CD4-positive, alpha-beta T cell treated with Interleukin-17A for 1 hour (primary cell): ENCODE measurements around the gene ITGA1.

Source experiments
- DNase-seq: peaks from one replicate; pipeline ENCODE4 v3.0.0-alpha.2; 2020

Gene ITGA1

GRCh38 chr5:52773342-52773741, 14.4 kb upstream of the ITGA1 start:
- DNase-seq: no peak

DNA sequence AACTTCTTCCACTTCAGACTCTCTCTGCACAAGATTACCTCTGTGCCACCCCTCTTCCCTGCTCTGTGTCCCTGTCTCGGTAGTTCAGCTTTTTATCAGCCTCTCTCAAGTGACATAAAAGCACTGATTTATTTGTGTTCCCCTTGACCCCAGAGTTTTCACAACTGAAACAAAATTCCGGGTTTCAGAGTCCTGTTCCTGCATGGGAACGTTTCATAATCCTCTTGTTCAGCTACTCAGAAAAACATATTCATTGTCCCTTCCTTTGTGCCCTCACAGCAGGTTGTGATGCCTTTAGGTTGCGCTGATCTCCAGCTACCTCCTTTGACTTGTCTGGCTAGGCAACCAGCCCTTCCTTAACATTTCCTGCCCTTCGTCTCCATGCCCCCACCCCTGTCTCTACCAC, 13.7 kb upstream of the ITGA1 start:
- peak; percentile 21 for DNase-seq

- peak; percentile 59 for DNase-seq
Observed at GRCh38 chr5:52776116-52776515, 11.6 kb upstream of the ITGA1 start.

- no peak for DNase-seq
Observed at GRCh38 chr5:52777186-52777585, 10.5 kb upstream of the ITGA1 start.

DNA sequence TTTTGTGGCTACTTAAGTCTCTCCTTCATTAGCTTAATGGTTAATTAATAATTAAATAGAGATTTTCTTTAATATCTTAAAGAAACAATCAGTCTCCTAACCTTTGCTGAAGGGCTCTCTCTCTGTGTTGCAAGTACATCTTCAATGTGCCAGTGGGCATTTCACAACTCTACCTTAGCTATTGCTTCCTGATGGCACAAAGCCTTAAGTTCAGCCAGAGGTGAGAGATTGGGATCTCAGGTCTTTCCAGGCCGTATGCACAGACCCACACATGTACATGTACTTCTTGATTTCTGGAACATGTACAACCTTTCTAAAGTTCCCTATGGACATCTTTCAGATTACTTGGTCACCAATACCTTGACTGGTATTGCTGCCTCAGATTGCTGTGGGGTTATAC, 8.9 kb upstream of the ITGA1 start:
- DNase-seq: no peak

DNA sequence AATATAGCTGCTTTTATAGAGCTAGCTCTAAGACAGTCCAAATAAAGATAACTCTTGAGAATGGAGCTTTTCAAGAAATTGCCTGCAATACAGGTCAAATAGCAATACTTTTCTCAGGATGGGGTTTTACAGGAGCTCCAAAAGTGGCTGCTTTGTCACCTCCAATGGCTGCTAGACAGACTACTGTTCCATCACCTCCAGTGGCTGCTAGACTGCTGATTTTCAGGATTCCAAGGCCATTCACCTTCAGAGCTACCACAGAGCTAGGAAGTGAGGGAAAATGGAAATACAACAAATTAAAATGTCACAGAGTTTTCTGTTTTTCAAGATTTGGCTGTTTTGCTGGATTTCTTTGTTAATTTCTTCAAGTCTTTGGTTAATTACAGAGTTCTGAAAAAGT, 8.5 kb upstream of the ITGA1 start:
- DNase-seq: no peak

- DNase-seq: no peak
Observed at GRCh38 chr5:52783226-52783959, 4.3 kb upstream of the ITGA1 start.

DNA sequence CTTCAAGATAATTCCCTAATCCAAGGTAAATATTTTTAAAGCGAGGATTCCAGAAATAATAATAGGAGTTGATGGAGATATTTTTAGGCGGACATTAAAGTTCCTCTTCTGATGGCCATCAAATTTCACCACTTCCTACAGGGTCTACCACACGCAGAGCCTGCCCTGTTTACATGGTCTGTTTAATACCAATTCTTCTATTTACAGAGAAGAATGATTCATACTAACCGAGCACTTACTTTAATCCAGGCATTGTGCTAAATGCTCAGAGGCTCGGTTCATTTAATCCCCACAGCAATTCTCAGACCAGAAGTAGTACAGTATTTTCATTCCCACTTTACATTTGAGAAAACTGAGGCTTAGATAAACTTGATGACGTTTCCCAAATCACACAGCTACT, 3.0 kb upstream of the ITGA1 start:
- DNase-seq: no peak

GRCh38 chr5:52786391-52786790, 1.3 kb upstream of the ITGA1 start:
- DNase-seq: no peak

DNA sequence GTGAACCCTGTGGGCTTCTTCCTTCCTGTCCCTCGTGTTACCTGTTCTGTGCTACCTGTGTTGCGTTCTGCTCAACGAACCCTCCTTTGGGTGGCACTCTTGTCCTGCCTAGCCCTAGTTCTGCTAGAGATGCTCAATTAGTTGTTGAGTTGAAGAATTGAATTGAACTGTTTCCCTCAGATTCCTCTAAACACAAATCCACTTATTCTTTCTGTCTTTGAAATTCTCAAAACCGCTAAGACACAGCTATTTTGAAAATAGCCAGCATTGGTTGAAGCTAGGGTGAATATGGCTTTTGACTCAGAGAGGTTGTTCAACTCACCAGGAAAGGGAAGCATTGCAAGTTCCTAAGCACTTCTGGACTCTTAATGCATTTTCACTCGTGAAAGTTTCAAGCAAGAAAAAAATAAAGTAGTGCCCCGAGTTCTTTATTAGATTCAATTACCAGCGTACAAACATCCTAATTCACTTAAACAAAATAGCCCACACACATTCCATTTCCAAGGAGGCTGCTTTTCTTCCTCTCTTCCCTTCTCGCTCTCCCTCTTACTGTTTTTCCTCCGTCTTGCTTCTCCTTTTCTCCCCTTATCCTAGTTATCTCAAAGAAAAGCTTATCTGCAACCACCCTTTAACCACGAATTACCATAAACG, 642 bp upstream of the ITGA1 start:
- DNase-seq: peak; percentile 62

DNA sequence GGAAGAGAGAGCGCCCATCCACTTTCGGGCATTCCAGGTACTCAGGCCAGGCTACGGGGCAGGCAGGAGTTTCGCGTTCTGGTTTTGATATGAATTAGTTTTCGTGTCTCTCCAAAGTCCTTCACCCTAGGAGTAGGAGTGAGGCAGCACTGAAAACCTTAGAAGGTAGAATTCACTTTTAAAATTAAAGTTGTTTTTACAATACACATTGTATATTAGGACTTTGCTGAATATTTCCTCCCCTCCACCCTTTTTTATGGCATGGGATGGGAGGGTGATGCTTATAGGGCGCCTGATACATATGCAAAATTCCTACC, 747 bp downstream of the ITGA1 start:
- no peak for DNase-seq

DNA sequence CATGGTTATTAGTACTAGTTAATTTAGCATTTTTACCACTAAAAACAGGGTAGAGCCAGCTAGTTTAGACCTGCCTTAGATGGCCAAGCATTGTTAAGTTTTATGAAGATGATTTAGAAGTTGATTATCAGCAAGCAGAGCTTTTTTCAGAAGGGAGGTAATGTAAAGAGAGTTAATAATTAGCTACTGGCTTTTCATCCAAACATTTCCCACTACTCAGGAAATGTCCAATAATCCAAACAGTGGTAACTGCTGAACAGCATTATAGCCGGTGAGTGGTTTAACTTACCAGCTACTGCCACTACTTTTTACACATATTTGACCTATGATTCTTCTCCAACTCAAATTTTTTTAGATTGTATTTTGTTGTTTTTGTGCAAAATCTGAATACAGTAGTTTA, 1.7 kb downstream of the ITGA1 start:
- no peak for DNase-seq

GRCh38 chr5:52789851-52790250, 2.1 kb downstream of the ITGA1 start:
- no peak for DNase-seq

- DNase-seq: no peak
Observed at GRCh38 chr5:52791366-52791765, 3.6 kb downstream of the ITGA1 start.

DNA sequence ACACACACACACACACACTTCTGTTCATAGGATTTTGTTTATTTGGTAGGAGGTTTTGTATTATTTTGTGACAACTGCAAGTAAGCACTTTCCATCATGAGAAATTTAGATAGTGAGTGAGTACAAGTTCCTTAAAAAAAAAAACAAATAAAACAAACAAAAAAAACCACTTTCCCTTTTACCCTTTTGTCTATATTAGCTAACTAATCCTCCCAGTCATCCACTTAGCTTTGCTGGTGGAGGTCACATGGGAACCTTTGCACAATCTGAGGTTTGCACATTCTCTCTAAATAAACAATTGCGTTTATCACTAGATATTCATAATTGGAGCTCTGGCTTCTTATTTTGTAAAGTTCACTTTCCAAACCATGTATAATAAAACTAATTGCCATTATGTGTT, 6.8 kb downstream of the ITGA1 start:
- DNase-seq: no peak

DNA sequence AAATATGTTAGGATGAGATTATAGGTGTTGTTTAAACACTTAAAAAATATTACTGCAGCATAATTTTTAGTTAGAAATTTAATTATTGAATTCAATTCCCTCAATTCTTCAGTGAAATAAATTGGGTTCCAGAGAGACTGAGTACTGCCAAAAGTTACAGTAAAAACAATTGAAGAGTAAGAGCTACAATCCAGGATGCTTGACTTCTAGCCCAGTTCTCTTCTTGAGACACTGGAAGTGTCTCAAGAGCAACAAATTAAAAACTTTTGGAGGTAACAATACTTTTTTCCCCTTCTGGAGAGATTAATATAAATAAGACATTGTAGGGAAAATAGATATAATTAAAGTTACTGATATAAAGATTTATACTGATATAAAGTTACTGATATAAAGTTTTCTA, 8.3 kb downstream of the ITGA1 start:
- no peak for DNase-seq

GRCh38 chr5:52796516-52797103, 8.9 kb downstream of the ITGA1 start:
- DNase-seq: no peak

DNA sequence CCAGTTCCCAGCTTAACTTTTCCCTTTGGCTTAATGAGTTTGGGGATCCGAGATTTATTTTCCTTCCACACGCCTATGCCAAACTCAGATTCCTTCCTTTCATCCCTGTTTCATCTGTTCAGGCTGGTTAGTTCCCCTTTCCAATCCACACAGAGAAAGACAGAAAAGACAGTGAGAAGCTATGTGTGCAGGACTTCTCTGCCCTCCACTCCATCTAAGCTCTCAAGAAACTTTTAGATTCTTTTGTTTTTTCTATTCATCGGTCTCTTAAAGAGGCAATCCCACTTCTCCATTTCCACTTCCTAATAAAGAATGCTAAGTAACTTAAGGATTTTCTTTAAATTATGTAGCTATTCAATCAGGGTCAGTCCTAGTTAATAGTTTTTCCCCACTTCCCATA, 11.2 kb downstream of the ITGA1 start:
- no peak for DNase-seq

GRCh38 chr5:52799358-52799982, 11.8 kb downstream of the ITGA1 start:
- DNase-seq: no peak

DNA sequence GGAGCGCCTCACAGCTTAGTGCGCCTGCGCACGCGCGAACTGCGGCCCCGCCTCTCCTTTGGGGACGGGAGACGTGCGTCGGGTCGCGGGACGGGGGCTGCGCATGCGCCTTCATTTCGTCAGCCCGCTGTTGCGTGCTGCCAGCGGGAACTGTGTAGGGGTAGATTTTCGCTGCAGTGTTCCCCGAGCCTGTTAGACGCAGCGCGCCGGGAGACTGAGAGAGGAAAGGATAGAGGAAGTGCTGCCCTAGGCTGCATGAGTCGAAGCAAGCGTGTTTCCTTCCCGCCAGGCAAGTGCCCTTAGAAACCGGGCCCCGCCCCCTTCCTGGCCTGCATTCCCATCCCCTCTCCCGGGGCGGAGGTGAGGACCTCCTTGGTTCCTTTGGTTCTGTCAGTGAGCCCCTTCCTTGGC, 12.3 kb downstream of the ITGA1 start:
- peak; percentile 94 for DNase-seq

DNA sequence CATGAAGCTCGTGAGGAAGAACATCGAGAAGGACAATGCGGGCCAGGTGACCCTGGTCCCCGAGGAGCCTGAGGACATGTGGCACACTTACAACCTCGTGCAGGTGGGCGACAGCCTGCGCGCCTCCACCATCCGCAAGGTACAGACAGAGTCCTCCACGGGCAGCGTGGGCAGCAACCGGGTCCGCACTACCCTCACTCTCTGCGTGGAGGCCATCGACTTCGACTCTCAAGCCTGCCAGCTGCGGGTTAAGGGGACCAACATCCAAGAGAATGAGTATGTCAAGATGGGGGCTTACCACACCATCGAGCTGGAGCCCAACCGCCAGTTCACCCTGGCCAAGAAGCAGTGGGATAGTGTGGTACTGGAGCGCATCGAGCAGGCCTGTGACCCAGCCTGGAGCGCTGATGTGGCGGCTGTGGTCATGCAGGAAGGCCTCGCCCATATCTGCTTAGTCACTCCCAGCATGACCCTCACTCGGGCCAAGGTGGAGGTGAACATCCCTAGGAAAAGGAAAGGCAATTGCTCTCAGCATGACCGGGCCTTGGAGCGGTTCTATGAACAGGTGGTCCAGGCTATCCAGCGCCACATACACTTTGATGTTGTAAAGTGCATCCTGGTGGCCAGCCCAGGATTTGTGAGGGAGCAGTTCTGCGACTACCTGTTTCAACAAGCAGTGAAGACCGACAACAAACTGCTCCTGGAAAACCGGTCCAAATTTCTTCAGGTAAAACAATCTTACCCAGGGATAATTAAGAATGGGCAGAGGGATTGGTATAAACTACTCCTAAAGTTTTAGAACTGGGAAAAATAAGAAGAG, 12.9 kb downstream of the ITGA1 start:
- DNase-seq: peak; percentile 60

GRCh38 chr5:52801329-52801728, 13.6 kb downstream of the ITGA1 start:
- DNase-seq: no peak

- DNase-seq: no peak
Observed at GRCh38 chr5:52802272-52802973, 14.7 kb downstream of the ITGA1 start.
